BLaER1 (cell line): ENCODE data around the gene COPS8.

ENCODE experiments used
- H3K27ac ChIP-seq: shearing (Covaris generic); formaldehyde crosslinking; 2 replicates; pipeline ENCODE4 v1.8.1; 2022
- H3K27me3 ChIP-seq: shearing (Covaris generic); formaldehyde crosslinking; 2 replicates; pipeline ENCODE4 v1.8.1; 2022
- H3K36me3 ChIP-seq: shearing (Covaris generic); formaldehyde crosslinking; 2 replicates; pipeline ENCODE4 v1.8.1; 2022
- H3K4me1 ChIP-seq: shearing (Covaris generic); formaldehyde crosslinking; 2 replicates; pipeline ENCODE4 v1.8.1; 2022
- H3K4me2 ChIP-seq: shearing (Covaris generic); formaldehyde crosslinking; 2 replicates; pipeline ENCODE4 v1.8.1; 2022
- H3K4me3 ChIP-seq: shearing (Covaris generic); formaldehyde crosslinking; 2 replicates; pipeline ENCODE4 v1.8.1; 2022
- H3K9ac ChIP-seq: shearing (Covaris generic); formaldehyde crosslinking; 2 replicates; pipeline ENCODE4 v1.8.1; 2022
- H3K9me3 ChIP-seq: shearing (Covaris generic); formaldehyde crosslinking; 2 replicates; pipeline ENCODE4 v1.8.1; 2022
- H4K20me1 ChIP-seq: shearing (Covaris generic); formaldehyde crosslinking; 2 replicates; pipeline ENCODE4 v1.8.1; 2022
- Cebpa-rat ChIP-seq: shearing (Covaris generic); IDR thresholded peaks from 2 replicates; pipeline ENCODE4 v1.8.1; 2022

COPS8 gene

GRCh38 chr2:237139123-237139675, 53.5 kb downstream of the COPS8 start:
- Histone ChIP-seq H3K4me1 (no peaks in the 10 kb centered on the region), H4K20me1 (no peaks in the 10 kb centered on the region), H3K9me3 (no peaks in the 10 kb centered on the region), H3K4me3 (no peak overlapping the region), H3K36me3 (no peaks in the 10 kb centered on the region), H3K4me2 (no peak overlapping the region), H3K9ac (no peak overlapping the region), H3K27ac (no peak overlapping the region), H3K27me3 (no peaks in the 10 kb centered on the region)
- TF ChIP-seq Cebpa-rat: no peak

GRCh38 chr2:237140689-237141285, 55.1 kb downstream of the COPS8 start:
- Histone ChIP-seq H3K9me3 (no peaks in the 10 kb centered on the region), H3K4me1 (no peaks in the 10 kb centered on the region), H3K9ac (no peak overlapping the region), H3K36me3 (no peaks in the 10 kb centered on the region), H3K4me2 (no peak overlapping the region), H3K4me3 (no peak overlapping the region), H4K20me1 (no peaks in the 10 kb centered on the region), H3K27me3 (no peaks in the 10 kb centered on the region), H3K27ac (no peak overlapping the region)
- TF ChIP-seq Cebpa-rat: no peak

GRCh38 chr2:237141571-237142051, 55.9 kb downstream of the COPS8 start:
- no peak overlapping the region for H3K27ac ChIP-seq
- H3K9ac ChIP-seq: no peak overlapping the region
- no peak overlapping the region for H3K4me2 ChIP-seq
- TF ChIP-seq Cebpa-rat: no peak
- no peaks in the 10 kb centered on the region for H3K36me3 ChIP-seq
- H3K9me3 ChIP-seq: peaks cover 5% of the 10 kb centered on the region
- H4K20me1 ChIP-seq: no peaks in the 10 kb centered on the region
- no peaks in the 10 kb centered on the region for H3K4me1 ChIP-seq
- no peak overlapping the region for H3K4me3 ChIP-seq
- H3K27me3 ChIP-seq: no peaks in the 10 kb centered on the region

GRCh38 chr2:237143118-237143517, 57.4 kb downstream of the COPS8 start:
- Histone ChIP-seq H3K27me3 (no peaks in the 10 kb centered on the region), H3K9me3 (peaks cover 20% of the 10 kb centered on the region), H3K36me3 (no peaks in the 10 kb centered on the region), H3K4me1 (peaks cover 3% of the 10 kb centered on the region), H3K9ac (no peak overlapping the region), H3K4me2 (no peak overlapping the region), H3K27ac (no peak overlapping the region), H4K20me1 (no peaks in the 10 kb centered on the region), H3K4me3 (no peak overlapping the region)
- TF ChIP-seq Cebpa-rat: no peak

GRCh38 chr2:237143676-237144440, 58.2 kb downstream of the COPS8 start:
- Histone ChIP-seq H3K27me3 (no peaks in the 10 kb centered on the region), H4K20me1 (no peaks in the 10 kb centered on the region), H3K4me3 (no peak overlapping the region), H3K9me3 (peaks cover 22% of the 10 kb centered on the region), H3K36me3 (no peaks in the 10 kb centered on the region), H3K4me2 (no peak overlapping the region), H3K4me1 (peaks cover 10% of the 10 kb centered on the region), H3K27ac (no peak overlapping the region), H3K9ac (no peak overlapping the region)
- TF ChIP-seq Cebpa-rat: no peak

GRCh38 chr2:237144516-237144915, 58.8 kb downstream of the COPS8 start:
- H3K27me3 ChIP-seq: no peaks in the 10 kb centered on the region
- no peaks in the 10 kb centered on the region for H3K36me3 ChIP-seq
- H3K27ac ChIP-seq: no peak overlapping the region
- no peak overlapping the region for H3K9ac ChIP-seq
- peaks cover 17% of the 10 kb centered on the region for H3K4me1 ChIP-seq
- H4K20me1 ChIP-seq: no peaks in the 10 kb centered on the region
- H3K9me3 ChIP-seq: peaks cover 22% of the 10 kb centered on the region
- no peak overlapping the region for H3K4me2 ChIP-seq
- no peak overlapping the region for H3K4me3 ChIP-seq
- no peak for TF ChIP-seq Cebpa-rat

- Histone ChIP-seq H3K36me3 (no peaks in the 10 kb centered on the region), H3K9ac (no peak overlapping the region), H3K4me3 (no peak overlapping the region), H3K27ac (no peak overlapping the region), H3K27me3 (no peaks in the 10 kb centered on the region), H3K4me1 (peaks cover 20% of the 10 kb centered on the region), H3K9me3 (peaks cover 22% of the 10 kb centered on the region), H4K20me1 (no peaks in the 10 kb centered on the region), H3K4me2 (no peak overlapping the region)
- TF ChIP-seq Cebpa-rat: no peak
Observed at GRCh38 chr2:237147317-237147716, 61.6 kb downstream of the COPS8 start.

- no peak for TF ChIP-seq Cebpa-rat
- no peak overlapping the region for H3K27ac ChIP-seq
- peak overlapping the region; percentile 56 for H3K4me2 ChIP-seq
Observed at GRCh38 chr2:237148624-237149023, 62.9 kb downstream of the COPS8 start.

GRCh38 chr2:237149425-237149824, 63.7 kb downstream of the COPS8 start:
- Histone ChIP-seq H3K27me3 (no peaks in the 10 kb centered on the region), H3K4me2 (no peak overlapping the region; the same call in 1 of the 2 replicates), H4K20me1 (no peaks in the 10 kb centered on the region), H3K4me1 (peaks cover 22% of the 10 kb centered on the region), H3K9ac (no peak overlapping the region), H3K27ac (no peak overlapping the region; the same call in 1 of the 2 replicates), H3K36me3 (no peaks in the 10 kb centered on the region), H3K4me3 (no peak overlapping the region), H3K9me3 (peaks cover 22% of the 10 kb centered on the region)
- no peak for TF ChIP-seq Cebpa-rat

More at GRCh38 chr2:237148624-237149023, 62.9 kb downstream of the COPS8 start:
- Histone ChIP-seq H4K20me1 (no peaks in the 10 kb centered on the region), H3K4me3 (no peak overlapping the region), H3K9ac (no peak overlapping the region), H3K9me3 (peaks cover 22% of the 10 kb centered on the region), H3K36me3 (no peaks in the 10 kb centered on the region), H3K27me3 (no peaks in the 10 kb centered on the region), H3K4me1 (peaks cover 20% of the 10 kb centered on the region)
